B cell (primary cell): ENCODE measurements around the gene GRAMD1C.

Source experiments
- EZH2 ChIP-seq: IDR thresholded peaks from 2 replicates; pipeline ENCODE4 v1.6.1; 2012; ENCODE audit warnings: borderline replicate concordance, low read depth, mild to moderate bottlenecking, moderate library complexity, low read length; ENCODE audit not compliant: insufficient read depth, poor library complexity, severe bottlenecking
- TF ChIP-seq, protein P1 (sequence below): fragments of 200-600 bp; IDR thresholded peaks from one replicate; pipeline ENCODE4 v1.8.0; 2022; ENCODE audit warnings: antibody characterized with exemption, mild to moderate bottlenecking

DNA sequence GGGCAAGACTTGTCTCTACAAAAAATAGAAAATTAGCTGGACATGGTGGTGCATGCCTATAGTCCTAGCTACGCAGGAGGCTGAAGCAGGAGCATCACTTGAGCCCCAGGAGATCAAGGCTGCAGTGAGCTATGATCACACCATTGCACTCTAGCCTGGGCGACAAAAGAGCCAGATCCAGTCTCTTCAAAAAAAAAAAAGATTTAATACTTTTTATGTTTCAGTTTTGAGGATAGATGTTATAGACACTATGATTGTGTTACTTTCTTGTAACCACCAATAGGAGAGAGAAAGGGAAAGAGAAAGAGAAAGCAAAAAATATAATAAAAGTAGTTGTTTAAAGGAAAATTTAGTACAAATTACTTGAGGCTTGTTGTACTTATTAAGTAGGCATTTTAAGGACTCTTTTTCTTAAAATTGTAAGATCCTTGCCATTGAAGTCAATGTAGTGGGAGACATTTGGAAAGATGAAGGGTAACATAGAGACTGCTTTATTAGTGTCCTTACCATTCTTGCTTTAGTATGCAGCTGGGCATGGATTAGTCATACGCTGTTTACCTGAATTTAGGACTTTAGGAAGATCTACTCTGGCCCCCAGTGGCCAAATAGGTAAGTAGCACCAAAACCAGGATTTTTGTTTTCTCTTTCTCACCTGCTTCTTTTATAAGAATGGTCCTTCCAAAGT is 74.1 kb downstream of the GRAMD1C start:
- TF ChIP-seq, protein P1, sequence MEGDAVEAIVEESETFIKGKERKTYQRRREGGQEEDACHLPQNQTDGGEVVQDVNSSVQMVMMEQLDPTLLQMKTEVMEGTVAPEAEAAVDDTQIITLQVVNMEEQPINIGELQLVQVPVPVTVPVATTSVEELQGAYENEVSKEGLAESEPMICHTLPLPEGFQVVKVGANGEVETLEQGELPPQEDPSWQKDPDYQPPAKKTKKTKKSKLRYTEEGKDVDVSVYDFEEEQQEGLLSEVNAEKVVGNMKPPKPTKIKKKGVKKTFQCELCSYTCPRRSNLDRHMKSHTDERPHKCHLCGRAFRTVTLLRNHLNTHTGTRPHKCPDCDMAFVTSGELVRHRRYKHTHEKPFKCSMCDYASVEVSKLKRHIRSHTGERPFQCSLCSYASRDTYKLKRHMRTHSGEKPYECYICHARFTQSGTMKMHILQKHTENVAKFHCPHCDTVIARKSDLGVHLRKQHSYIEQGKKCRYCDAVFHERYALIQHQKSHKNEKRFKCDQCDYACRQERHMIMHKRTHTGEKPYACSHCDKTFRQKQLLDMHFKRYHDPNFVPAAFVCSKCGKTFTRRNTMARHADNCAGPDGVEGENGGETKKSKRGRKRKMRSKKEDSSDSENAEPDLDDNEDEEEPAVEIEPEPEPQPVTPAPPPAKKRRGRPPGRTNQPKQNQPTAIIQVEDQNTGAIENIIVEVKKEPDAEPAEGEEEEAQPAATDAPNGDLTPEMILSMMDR = peak; percentile 75
- TF ChIP-seq EZH2 = no peak
